Measurements from ENCODE around the gene TMEM119. TPM values are rescaled to one million over a fixed set of nuclear protein-coding genes. Genes with fewer than 3 reads are reported as not detected.

Gene TMEM119
- total and polyA plus RNA-seq, 2 of the 13 experiments (the other 11 are each of a cell fraction or from before 2014, with no cell fraction given), result not detected

DNA sequence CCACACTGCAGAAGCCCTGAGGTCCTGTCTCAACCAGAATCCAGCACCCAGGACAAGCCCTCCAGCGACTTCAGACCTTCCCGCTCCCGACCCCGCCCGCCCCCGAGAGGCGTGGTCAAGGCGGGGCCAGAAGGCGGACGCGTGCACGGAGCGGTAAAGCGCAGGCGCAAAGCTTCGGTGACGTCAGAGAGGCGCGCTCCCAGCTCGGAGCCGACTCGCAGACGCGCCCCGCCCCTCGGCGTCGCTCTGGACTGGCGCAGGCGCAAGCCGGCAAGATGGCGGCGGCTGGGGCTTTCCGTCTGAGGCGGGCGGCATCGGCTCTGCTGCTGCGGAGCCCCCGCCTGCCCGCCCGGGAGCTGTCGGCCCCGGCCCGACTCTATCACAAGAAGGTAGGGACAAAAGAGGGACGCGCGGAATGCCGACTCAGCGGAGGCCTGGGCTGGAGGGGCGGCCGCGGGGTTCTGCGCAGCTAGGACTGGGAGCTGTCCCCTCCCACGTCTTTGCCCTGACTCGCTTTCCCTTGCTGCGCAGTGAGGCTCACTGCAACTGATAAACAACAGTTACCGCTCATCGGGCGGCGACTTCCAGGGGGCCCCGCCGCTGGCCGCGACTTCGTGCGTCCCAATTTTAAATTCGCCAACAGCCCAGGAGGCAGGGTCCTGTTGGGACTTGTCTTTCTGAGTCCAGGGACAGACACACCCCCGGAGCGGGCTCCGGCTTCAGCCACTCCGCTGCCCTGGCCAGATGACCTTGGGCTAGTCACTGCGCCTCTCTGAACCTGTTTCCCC is 35.3 kb downstream of the TMEM119 start, which contains the start of gene ISCU (continued):
- TF ChIP-seq SNAPC2 (CRISPR knock-in tag; IDR thresholded peaks at IDR 0.05), result peak; percentile 94
- TF ChIP-seq ZEB1 (IDR thresholded peaks at IDR 0.05; ENCODE audit: insufficient replicate concordance, low read depth), result no peak
- TF ChIP-seq GATAD1 (CRISPR knock-in tag; IDR thresholded peaks at IDR 0.05), result peak; percentile 93
- TF ChIP-seq REXO4 (CRISPR knock-in tag; IDR thresholded peaks at IDR 0.05; ENCODE audit: borderline replicate concordance), result no peak
- no peak; the same call in 1 of the 2 replicates for TF ChIP-seq ZBTB7B (CRISPR knock-in tag; IDR thresholded peaks at IDR 0.05)
- peak; percentile 79; the same call in 1 of the 2 replicates for TF ChIP-seq ZNF670 (CRISPR knock-in tag; IDR thresholded peaks at IDR 0.05; ENCODE audit: borderline replicate concordance)
- TF ChIP-seq U2AF1 (optimal IDR thresholded peaks at IDR 0.05; ENCODE audit: low read depth, low read length), result no peak
- TF ChIP-seq SMAD1 (CRISPR knock-in tag; IDR thresholded peaks at IDR 0.05; ENCODE audit: borderline replicate concordance, low read depth), result no peak
- TF ChIP-seq E2F5 (CRISPR knock-in tag; conservative IDR thresholded peaks at IDR 0.05), result peak; percentile 95
- TF ChIP-seq ZNF709 (CRISPR knock-in tag; IDR thresholded peaks at IDR 0.05), result peak; percentile 81; the same call in 1 of the 2 replicates
- TF ChIP-seq DRAP1 (CRISPR knock-in tag; IDR thresholded peaks at IDR 0.05), result peak; percentile 89
- no peak for TF ChIP-seq YEATS2 (CRISPR knock-in tag; IDR thresholded peaks at IDR 0.05; ENCODE audit: borderline replicate concordance)
- no peak for TF ChIP-seq SKIL (CRISPR knock-in tag; IDR thresholded peaks at IDR 0.05; ENCODE audit: borderline replicate concordance)
- no peak for TF ChIP-seq CEBPZ (IDR thresholded peaks at IDR 0.05; ENCODE audit: low read length)
- TF ChIP-seq MED13 (CRISPR knock-in tag; IDR thresholded peaks at IDR 0.05), result 0 out of 2 replicates have a peak, but pooled peaks have one; percentile 52
- no peak for TF ChIP-seq CSRNP2 (CRISPR knock-in tag; conservative IDR thresholded peaks at IDR 0.05; ENCODE audit: low read depth)
- TF ChIP-seq, protein P1, sequence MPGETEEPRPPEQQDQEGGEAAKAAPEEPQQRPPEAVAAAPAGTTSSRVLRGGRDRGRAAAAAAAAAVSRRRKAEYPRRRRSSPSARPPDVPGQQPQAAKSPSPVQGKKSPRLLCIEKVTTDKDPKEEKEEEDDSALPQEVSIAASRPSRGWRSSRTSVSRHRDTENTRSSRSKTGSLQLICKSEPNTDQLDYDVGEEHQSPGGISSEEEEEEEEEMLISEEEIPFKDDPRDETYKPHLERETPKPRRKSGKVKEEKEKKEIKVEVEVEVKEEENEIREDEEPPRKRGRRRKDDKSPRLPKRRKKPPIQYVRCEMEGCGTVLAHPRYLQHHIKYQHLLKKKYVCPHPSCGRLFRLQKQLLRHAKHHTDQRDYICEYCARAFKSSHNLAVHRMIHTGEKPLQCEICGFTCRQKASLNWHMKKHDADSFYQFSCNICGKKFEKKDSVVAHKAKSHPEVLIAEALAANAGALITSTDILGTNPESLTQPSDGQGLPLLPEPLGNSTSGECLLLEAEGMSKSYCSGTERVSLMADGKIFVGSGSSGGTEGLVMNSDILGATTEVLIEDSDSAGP (CRISPR knock-in tag; IDR thresholded peaks at IDR 0.05; ENCODE audit: borderline replicate concordance), result peak; percentile 84; the same call in 1 of the 2 replicates
